Stimulated activated CD8-positive, alpha-beta memory T cell treated with anti-CD3 and anti-CD28 coated beads, Interleukin-2, amount 100 ng/mL, for 48 hours (primary cell): ENCODE measurements around the gene PIM3.
A peak's percentile ranks its signal among the peaks of the same experiment; 100 is the strongest.

Experiments
- DNase-seq, 2 donors: peaks; one replicate each; pipeline ENCODE4 v3.0.0-alpha.2; 2020; ENCODE audit warnings: low read depth in 2 of 2

Gene PIM3

GRCh38 chr22:49943405-49943765, 17.2 kb upstream of the PIM3 start:
- DNase-seq = no peak

- DNase-seq = no peak
These were observed 16.7 kb upstream of the PIM3 start for GRCh38 chr22:49943771-49944398.

DNA sequence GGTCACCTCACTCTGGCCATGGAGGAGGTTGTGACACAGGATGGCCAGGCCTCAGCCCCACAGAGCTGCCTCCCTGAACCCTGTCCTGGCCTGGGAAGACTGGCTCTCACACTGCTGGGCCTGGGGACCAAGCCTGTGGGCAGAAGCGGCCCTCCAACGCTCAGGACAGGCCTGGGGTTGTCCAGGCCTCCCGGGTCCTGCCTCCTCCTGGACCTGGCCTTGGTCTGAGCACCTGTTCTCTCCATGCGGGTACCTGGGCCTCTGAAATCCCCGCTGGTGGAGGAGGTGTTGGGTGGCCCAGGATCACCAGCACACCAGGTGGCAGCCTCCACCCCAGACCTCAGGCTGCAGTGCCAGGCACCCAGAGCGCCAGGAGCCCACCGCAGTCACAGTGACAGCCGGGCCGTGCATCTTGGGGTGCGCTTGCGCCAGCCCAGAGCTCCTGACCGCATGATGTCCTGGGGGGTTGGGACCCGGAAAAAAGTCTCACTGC, 16.1 kb upstream of the PIM3 start:
- DNase-seq = no peak

DNA sequence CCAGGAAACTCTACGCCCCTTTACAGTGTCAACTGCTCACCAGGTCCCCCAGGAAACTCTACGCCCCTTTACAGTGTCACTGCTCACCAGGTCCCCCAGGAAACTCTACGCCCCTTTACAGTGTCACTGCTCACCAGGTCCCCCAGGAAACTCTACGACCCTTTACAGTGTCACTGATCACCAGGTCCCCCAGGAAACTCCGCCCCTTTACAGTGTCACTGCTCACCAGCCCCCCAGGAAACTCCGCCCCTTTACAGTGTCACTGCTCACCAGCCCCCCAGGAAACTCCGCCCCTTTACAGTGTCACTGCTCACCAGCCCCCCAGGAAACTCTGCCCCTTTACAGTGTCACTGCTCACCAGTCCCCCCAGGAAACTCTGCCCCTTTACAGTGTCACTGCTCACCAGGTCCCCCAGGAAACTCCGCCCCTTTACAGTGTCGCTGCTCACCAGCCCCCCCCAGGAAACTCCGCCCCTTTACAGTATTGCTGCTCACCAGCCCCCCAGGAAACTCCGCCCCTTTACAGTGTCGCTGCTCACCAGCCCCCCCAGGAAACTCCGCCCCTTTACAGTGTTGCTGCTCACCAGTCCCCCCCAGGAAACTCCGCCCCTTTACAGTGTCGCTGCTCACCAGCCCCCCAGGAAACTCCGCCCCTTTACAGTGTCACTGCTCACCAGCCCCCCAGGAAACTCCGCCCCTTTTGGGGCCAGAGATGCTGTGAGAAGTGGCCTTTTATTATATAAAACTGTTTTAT, 15.4 kb upstream of the PIM3 start:
- DNase-seq = peak in 1 of 2 donors; percentile 36

DNA sequence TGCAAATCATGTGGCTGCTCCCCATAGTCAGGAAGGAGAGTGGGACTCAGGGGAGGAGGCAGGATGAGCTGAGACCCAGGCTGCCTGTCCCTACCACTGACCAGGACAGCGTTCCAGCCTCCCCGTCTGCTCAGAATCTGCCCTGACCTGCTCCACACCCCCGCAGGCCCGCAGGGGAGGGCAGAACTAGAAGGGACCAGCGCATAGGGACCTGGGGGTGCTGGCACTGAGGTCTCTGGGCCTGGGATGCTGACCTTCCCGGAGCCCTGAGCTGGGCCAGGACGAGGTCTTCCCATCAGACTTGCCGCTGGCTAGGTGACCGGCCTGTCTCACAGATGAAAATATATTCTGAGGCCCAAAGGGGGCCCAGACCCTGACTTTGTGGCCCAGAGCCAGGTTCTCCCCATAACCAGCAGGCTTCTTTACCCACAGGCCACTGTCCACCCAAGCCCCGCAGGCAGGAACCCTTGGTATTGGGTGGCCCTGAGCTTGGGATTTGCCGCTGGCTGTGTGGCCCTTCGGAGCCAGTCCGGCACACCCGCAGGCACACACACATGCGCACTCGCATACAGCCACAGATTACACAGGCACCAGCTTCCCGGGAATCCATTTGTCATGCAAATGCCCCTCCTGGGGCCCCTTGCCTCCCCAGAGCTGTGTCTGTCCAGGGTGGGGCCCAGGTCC, 13.8 kb upstream of the PIM3 start:
- DNase-seq = no peak

DNA sequence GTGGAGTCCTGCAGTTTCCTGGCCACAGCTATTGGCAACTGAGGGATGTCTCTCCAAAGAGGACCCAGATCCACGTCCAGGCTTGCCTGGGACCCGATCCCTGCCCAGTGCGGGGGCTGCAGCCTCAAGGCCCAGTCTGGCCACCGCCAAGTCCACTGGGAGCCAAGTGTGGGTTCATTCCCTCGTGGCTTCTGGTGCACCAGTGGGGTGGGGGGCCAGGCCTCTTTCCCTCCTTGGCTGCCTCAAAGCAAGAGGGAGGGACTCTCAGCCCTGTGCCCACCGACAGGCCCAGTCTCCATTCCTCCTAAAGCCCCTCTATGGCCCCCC, 13.3 kb upstream of the PIM3 start:
- DNase-seq = no peak

GRCh38 chr22:49948116-49948957, 12.2 kb upstream of the PIM3 start:
- no peak for DNase-seq

GRCh38 chr22:49948958-49949913, 11.3 kb upstream of the PIM3 start:
- no peak for DNase-seq

DNA sequence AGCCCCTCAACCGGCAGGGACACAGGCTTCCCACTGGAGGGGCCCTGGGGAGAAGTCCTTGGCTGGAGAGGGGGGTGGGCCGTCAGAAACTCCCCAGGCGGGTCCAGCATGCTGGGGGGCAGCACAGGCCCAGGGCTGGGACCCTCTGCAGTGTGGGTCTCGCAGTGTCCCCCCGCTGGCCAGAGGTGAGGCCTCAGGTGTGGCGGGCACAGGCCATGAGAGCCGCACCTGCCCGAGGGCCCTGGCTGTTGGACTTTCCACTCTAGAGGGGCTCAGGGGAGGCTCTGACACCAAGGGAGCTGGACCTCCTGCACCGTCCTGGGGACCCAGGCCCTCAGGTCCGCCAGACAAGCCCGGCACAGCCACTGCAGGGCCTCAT, 10.7 kb upstream of the PIM3 start:
- DNase-seq = no peak

- no peak for DNase-seq
These were observed 10.1 kb upstream of the PIM3 start for GRCh38 chr22:49950396-49950994.

DNA sequence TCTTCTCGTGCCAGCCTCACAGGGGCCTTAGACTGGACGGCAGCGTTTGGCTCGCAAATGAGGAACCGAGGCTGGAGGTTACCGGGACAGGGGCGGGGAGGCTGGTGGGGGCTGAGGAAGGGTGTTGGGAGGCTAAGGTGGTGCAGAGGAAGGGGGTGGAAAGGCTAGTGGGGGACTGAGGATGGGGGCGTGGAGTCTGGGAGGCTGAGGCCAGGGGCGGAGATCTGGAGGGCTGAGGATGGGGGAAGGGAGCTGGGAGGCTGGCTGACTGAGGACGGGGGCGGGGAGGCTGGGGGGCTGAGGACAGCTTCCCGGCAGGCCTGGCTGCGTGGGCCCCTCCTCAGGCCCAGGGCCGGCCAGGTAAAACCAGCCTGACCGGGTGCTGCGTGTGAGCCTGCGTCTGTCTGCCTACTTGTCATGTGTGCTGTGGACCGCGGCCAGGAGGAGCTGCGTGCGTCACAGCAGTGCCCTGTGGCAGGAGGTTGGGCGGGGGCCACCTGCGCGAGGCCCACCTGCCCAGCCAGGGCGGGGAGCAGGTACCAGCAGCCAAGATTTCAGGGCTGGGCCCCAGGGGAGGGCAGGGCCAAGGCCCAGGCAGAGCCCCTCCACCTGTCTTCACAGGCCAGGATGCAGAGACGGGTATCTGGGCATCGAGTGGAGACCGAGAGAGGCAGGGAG, 9.4 kb upstream of the PIM3 start:
- peak in 1 of 2 donors; percentile 91 for DNase-seq

GRCh38 chr22:49951678-49951985, 8.9 kb upstream of the PIM3 start:
- no peak for DNase-seq

DNA sequence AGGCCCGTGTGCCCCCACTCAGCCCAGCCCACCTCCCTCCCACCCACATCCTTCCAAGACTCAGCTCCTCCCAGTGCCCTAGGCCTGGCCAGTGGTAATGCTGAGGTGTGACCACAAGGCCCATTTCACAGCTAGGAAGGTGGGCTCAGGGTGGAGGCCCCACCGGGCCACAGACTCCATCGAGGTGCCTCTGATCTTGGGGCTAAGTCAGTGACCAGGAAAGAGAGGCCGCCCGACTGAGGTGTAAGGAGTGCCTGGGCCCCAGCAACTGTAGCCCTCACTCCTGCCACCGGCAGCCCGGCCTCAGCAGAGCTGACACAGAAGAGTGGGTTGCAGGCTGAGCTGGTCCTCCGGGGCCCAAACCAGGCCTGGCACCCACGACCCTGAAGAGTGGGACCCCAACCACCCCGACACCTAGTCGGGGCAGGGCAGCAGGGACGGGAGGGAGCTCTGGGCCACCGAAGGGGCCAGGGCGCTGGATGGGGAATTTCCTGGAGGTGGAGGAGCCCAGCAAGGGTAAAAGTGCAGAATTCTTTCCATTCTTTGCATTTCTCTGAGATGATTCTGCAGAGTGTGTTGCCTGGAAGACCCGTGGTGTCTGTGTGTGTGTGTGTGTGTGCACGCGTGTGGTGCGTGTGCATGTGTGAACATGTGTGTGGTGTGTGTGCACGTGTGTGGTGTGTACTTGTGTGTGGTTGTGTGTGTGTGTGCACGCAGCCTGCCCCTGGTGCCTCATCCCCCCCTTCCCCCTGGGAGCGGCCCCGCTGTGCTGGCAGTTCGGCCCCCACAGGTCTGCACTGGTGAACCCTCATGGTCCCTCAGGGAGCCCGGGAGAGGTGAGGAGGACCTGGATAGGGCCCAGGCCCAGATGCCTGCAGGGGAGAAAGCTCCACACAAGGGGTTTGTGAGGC, 8.3 kb upstream of the PIM3 start:
- no peak for DNase-seq

DNA sequence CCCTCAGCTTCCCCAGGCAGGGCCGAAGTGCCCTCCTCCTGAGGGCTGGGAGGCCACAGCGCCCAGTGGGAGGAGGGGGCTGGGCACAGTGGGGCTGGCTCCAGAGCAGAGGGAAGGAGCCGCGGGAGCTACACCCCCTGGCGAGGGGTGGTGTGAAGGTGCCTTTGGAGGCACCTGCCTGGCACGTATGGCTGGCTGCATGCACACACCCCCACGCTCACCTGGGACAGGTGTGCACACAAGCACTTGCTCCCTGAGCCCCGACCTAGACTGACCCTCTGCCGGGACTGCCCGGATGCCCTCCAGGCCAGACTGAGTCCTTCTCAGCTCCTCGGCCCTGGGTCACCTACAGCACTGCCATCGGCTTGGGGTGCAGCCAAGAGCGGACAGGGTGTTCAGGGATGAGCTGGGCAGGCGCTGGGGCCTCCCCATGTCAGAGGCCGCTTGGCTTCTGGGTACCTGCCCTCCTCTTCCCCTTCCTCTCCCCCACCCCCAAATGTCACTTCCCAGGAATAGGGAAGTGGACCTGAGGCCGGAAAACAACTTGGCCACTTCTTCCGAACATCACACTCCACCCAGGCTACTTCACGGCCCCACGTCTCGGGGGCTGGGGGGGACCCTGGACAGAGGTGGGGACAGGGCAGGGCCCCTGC, 7.4 kb upstream of the PIM3 start:
- no peak for DNase-seq

DNA sequence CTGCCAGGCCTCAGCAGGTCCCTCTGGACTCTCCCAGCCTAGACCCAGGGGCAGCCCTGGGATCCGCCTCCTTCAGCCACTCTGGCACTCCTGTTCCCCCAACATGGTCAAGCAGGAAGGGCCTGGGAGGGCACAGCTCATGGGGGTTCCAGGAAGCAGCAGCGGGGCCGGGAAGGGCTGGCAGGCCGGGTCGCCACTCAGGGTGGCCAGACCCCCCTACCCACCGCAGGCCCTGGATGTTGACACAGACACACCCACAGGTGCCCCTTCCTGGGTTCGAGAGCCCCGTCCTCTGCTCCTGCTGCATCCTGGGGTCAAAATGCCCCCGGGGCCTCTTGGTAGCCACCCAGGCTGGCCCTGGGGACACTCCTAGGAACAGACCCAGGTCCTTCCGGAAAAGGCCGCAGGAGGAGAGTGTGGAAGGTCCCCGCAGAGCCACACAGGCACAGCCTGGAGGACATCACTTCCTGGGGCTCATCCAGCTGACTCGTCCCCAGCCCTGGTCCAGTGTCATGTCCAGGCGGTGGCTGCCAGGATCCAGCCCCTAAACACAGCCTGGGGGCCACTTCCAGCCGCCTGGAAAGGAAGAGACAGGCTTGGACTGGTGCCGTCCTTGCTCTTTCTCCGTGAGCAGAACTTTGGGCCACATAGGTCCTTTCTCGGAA, 6.8 kb upstream of the PIM3 start:
- no peak for DNase-seq

GRCh38 chr22:49954354-49954753, 6.2 kb upstream of the PIM3 start:
- DNase-seq = no peak

GRCh38 chr22:49954991-49955580, 5.5 kb upstream of the PIM3 start:
- no peak for DNase-seq
